HG03095 (cell line): Measurements from ENCODE around the gene ABLIM2.

Experiments used
- ATAC-seq: cut with Tn5 transposase; IDR thresholded peaks from one replicate; pipeline ENCODE4 v1.9.1; 2021; ENCODE audit warnings: moderate library complexity; ENCODE audit not compliant: unreplicated experiment

ABLIM2 gene

DNA sequence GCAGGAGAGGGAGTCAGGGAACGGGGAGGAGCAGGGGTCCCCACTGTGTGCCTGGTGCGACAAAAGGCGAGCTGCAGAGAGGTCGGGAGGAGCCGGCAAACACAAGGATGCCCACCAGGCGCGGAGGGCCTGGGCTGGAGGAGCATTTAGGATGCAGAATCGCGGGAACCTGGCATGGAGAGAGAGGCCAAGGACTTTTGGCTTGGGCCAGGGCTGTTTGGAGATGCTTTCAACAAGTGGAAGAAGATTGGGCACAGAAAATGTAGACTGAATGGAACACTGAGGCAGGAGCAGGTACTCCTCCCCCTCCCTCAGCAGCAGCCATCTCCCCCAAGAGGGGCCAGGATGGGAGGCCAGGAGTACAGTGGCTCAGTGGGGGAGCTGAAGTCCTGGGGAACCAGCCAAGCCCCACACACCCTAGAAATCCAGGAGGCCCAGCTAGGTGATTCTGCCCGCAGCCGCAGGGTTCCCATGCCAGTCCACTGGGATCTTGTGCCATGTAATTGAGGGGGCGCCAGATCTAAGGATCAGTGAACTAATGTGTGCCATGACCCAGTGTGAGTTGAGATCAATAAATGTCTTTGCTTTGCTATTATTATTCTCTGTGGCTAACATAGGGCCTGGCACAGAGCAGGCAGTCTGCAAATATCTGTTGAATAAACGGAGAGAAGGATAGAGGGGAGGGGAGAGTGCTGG, 1.1 kb upstream of the ABLIM2 start:
- no peak for ATAC-seq

DNA sequence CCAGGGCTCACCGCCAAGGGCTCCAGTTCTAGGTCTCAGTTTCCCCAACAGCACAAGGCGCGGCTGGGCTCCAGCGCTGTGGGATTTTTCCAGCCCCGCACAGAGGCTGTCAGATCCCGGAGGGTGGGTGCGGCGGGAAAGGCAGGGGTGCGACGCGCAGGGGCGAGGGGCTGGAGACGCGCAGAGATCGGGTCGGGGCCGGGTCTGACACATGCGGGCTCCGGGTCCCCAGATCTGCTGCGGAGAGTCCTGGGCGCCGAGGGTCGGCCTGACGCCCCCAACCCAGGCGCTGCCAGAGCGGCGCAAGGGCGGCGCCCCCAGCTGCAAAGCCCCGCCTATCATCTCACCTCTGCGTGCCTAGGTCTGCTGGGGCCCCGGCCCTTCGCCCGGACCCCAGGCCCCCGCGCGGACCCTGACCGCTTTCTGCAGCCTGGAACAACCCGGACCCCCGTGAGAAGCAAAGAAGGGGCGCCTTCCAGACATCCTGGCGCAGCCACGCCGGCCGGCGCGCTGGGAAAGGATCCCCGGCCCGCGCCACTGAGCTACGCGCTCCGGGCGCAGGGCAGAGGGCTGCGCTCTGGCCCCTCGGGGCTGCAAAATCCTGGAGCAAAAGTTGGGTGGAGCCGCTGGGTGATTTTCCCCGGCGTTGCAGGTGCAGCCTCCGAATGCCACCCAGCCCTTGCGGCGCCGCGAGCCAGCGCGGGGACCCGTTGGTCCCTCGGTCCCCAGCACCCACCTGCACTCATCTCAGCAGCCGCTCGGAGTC, 486 bp downstream of the ABLIM2 start:
- no peak for ATAC-seq

DNA sequence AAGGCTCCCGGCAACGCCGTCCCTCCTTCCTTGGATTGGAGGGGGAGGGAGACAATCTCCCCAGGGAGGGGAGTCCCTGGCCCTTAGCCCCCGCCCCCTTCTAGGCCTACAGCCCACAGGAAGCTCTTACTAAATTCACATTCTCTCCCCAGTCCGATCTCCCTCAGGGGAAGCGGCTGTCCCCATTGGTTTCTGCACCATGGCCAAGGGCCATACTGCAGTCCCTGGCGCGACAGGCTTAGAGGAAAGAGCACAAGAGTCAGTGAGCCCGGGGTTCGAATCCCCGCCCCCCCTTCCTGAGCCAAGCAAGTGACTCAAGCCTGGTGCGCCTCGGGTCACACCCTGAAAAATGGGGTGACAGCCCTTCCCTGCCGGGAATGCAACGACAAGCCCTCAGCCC, 1.1 kb downstream of the ABLIM2 start:
- no peak for ATAC-seq

DNA sequence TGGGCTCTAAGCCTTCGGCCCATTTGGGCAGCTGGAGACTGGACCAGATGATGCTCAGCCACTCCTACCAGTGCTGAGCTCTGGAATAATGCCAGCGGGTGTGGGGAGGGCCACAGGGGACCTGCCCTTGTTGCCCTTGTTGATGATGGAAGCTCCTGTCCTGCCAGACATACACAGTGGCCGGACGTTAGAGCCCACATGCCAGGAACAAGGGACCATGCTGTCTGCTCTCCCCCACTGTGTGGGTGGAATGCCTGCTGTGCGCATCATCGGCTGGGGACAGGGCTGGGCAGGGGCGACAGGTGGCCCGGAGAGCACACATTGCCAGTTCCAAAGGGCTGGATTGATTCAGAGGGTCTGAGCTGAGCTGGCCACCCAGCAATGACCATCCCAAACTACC, 2.0 kb downstream of the ABLIM2 start:
- no peak for ATAC-seq

DNA sequence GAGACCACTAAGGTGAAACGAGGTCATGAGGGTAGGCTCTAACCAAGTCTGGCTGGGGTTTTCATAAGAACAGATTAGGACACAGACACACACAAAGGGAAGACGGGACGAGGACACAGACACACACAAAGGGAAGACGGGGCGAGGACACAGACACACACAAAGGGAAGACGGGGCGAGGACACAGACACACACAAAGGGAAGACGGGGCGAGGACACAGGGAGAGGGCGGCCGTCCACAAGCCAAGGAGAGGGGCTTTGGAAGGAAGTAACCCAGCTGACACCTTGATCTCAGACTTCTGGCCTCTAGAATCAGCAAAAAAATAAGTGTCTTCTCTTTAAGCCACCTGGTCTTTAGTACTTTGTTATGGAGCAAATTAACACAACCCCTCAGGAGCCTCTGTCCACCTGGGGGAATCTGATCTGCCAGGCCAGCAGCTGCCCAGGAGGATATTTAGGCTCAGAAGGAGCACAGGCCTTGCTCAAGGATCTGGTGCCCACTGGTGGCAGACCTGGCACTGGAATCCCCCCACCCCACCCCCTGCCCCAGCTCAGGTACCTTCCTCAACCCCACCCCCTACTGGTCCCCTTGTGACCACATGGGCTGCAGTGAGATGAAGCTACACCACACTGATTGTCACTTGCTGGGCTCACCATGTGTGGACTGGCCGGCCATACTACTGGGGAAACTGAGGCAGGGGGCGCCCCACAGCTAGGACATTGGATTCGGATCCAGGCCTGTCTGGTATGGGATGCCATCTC, 2.8 kb downstream of the ABLIM2 start:
- ATAC-seq = no peak

DNA sequence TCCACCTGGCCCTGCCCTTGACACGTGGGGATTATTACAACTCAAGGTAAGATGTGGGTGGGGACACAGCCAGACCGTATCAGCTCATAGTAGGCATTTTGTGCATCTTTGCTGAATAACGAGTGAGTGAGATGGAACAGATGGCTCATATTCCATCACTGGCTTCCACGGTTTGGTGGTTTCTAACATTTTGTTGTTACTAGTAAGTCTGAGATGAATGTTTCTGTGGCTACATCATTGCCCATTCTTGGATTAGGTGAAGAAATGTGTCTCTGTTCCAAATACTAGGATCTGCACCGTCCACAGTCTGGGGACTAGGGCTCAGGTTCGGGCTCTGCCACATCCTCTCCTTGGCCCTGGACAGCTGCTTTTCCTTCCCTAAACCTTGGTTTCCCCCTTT, 3.6 kb downstream of the ABLIM2 start:
- no peak for ATAC-seq

DNA sequence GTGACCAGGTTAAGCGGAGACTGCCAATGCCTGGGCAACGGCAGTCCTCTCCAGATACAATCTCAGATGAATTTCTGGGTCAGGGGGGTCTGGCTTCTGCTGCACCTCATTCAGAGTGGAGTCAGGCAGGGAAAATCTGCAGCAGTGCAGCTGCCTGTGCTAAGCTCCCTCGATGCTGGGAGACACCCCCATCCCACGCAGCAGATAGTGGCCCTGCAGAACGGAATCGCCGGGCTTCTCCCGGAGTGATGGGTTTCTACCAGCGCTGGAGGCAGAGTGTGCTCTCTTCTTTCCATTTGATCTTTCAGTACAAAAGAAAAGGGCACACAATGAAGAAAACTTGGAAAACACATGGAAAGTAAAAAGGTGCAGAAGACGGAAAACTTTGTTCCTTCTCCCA, 5.2 kb downstream of the ABLIM2 start:
- no peak for ATAC-seq

DNA sequence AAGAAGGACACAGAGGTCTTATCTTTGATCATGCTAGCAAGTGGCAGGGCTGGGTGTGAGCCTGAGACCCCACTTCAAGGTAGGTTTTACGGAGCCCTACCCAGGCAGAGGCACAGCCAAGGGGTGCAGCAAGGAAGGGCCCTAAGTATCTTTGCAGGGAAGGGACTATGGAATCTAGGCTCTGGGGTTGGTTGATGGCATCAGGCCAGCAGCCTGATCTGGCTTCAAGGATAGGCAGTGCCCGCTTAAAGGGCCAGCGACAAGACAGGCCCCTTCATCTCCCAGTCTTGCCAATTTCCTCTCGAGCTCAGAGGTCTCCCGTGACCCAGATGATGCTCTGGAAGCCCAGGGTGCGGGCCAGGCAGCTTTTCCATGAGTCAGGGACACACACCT, 5.8 kb downstream of the ABLIM2 start:
- ATAC-seq = no peak

DNA sequence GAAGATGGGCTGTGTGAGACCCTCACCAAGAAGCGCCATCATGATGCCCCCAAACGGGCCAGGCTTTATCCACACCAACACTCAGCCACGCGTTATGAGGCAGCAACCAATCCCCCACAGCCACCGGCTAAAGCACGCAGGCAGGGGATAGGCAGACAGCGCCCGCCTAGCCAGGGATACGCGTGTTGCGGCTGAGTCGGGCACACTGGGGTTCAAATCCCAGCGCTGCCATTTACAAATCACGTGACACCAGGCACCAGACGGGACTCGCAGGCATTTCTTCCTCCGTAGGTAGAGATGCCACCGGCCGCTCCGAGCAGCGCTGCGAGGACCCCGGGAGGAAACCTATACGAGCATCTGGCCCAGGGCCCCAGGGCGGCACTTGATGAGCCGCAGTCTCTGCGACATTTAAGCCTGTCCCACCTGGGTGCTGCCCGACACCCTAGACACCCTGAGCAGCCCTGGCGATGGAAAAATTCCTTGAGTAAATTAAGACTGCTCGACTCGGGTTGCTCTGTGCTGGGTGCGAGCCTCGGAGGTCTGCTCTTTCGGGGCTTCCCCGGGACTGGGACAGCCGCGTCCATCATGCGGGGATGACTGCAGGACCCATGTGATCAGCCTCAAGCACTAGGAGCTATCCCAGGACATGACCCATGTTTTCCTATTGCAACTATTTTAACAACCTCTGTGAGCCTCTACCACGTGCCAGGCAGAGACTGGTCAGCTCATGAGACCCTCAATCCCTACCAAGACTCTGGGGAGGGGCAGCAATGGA, 6.3 kb downstream of the ABLIM2 start:
- no peak for ATAC-seq

DNA sequence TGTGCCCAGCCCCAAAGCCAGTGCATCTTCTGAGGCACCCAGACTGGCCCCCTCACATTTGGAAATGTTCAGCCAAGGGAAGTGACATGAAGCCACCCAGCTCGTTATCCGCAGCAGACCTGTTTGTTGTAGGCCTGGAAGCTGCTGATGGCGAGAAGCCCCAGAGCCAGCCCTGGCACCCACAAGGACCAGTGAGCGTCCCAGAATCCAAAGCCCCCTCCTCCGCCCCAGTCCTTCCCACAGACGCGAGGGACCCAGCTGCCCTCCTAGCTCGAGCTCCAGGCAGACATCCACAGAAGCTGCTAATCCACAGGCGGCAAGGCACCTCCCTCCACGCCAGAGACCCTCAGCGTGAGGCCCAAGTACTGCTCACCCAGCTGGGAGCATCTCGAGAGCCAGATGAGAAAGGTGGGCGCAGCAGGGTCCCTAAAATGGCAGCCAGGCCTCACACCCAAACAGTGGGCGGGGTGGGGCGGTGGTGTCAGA, 7.4 kb downstream of the ABLIM2 start:
- ATAC-seq = no peak

DNA sequence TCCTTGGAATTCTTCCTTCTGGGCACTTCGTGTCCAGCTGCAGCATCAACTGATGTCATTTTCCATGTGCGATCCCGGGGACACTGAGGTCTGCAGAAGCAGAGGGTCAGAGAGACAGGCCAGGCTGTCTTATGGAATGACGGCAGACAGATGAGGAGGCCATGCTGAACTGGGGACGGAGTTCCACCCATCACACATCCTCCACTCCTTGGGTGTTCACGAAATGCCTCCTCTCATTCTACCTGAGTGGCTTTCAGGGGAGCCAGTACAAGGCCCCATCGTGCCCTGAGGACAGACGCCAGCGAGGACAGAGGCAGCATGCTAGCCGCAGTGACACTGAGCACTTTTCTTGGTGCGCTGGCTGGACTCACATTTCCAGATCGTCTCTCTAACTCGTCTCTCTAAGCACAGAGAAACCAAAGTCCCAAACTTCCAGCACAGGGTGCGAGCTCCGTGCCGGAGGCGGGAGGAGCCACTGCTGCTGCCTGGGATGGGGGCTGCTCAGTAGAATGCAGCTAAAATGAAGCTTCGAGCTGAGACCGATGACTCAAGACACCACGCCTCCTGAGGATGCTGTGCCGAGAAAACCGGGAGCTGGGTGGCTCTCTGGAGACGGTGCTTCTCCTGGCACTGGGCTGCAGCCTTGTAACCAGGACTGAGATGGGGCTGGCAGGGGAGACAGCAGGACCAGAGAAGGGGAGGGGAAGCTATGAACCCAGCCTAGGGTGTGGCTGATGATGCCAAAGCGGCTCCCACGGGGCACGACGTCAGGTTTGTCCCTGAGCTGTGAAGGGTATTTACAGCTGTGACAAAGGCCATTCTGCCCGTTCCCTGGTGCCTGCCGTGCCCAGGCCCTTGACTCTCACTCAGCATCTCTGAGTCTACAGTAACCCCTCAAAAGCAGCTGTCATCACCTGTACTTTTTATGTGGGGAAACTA, 8.2 kb downstream of the ABLIM2 start:
- no peak for ATAC-seq

DNA sequence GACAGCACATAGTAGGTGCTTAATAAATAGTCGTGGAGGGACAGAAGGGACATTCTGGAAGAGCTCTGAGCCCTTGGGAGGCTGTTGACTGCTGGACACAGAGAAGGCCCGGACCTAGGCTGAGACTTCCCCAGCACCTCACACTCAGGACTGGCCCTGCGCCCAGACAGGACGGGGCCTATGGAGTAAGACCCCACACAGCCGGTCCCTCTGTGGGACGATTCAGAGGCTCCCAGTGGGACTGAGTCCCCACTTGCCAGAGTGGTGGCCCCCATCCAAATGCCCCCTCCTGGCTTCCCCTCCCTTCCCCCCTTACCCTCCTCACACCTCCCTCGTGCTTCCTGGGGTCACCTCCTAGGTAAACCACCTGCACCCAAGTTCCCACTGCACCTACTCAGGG, 8.9 kb downstream of the ABLIM2 start:
- ATAC-seq = no peak

DNA sequence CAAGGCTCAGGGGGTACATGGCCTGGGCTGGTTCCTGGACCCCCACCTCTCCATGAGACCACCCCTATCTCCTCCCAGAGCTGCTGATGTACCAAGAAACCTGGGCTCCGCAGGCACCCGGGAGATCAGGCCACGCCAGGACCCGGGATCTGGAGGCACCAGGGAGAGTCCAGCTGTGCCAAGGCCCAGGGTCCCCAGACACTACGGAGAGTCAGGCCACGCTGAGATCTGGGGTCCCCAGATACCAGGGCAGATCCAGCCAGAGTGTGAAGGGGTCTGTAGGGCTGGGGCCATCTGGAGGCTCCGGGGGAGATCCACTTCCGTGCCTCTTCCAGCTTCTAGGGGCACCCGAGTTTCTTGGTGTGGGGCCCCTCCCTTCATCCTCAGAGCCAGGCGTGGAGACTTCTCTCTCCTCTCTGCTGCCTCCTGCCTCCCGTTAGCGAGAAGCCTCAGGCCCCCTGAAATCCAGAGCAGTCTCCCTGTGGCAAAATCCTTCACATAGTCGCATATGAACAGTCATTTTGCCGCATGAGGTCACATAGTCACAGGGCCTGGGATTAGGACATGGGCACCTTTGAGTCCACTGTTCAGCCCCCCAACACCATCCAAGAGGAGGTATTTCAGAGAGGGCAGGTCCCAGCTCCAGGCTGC, 9.7 kb downstream of the ABLIM2 start:
- no peak for ATAC-seq

DNA sequence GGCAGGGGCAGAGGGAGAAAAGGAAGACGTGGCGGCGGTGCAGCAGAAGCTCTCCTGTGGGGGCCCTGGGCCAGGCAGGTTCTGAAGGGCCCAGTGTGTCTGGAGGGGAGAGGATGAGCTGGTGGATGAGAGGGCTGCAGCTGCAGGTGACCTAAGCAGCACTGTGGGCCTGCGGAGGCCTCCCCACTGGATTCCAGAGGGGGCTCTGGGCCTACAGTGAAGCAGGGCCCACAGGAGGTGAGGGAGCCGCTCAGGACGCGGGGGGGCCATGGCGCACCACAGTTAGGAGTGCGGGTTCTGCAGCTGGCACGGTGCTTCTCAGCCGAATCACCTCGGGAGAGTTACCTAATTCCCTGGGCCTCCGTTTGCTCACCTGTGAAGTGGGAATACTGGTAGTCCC, 10.5 kb downstream of the ABLIM2 start:
- no peak for ATAC-seq

DNA sequence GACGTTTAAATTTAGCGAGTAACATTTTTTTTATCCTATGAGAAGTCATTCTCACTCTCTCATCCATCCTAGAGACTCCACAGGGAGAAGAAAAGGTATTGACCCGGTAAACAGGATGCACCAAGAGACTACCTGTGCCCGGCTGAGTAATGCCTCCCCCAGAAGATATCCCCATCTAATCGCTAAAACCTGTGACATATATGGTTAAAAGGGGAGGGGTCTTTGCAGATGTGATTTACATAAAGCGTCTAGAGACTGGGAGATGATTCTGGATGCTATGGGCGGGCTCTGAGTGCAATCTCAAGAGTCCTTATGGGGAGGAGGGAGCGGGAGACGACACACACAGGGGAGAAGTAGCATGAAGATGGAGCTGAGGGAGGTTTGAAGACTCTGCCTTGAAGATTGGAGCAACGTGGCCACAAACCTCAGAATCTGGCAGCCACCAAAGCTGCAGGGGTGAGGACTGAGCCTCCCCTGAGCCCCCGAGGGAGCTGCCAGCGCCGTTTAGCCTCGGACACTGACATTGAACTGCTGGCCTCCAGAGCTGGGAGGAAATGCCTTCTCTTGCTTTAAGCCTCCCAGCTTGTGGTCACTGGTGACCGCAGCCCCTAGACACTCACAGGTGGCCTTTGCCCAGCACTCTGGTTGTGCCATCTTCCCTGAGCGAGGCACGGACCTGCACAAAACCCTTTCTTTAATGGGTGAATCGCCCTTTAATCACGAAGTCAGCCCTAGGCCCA, 11.2 kb downstream of the ABLIM2 start:
- ATAC-seq = no peak

DNA sequence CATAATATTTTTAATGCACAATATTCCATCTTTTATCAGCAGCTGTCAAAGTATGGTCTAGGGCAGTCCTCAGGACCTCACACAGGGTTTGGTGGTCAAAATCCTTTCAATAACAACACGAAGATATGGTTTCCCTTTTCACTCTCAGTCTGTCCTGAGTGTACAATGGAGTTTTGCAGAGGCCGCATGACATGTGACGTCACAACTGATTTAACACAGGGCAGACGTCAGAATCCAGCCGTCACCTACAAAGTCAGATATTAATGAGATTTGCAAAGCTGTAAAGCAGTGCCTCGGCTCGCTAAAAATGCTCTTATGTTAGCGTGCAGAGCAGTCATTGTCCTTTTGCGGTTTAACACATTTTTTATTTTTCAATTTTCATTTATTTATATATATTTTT, 12.5 kb downstream of the ABLIM2 start:
- ATAC-seq = no peak

DNA sequence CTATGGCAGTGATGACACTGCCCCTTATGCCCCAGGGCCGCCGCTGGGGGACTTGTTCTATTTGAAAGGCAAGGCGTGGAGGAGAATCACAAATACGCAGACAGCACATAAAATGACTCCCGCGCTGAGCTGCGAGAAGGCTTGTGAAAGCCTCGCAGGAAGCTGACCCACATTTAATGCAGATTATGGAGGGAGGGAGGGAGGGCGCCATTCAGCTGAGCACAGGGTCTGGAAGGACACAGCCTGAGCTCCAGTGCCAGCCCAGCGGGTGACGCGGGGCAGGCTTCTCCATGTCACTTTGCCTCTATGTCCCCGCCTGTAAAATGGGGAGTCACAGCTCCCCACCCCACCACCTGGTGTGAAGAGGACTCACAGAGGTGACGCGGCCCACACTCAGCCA, 14.3 kb downstream of the ABLIM2 start:
- ATAC-seq = no peak

DNA sequence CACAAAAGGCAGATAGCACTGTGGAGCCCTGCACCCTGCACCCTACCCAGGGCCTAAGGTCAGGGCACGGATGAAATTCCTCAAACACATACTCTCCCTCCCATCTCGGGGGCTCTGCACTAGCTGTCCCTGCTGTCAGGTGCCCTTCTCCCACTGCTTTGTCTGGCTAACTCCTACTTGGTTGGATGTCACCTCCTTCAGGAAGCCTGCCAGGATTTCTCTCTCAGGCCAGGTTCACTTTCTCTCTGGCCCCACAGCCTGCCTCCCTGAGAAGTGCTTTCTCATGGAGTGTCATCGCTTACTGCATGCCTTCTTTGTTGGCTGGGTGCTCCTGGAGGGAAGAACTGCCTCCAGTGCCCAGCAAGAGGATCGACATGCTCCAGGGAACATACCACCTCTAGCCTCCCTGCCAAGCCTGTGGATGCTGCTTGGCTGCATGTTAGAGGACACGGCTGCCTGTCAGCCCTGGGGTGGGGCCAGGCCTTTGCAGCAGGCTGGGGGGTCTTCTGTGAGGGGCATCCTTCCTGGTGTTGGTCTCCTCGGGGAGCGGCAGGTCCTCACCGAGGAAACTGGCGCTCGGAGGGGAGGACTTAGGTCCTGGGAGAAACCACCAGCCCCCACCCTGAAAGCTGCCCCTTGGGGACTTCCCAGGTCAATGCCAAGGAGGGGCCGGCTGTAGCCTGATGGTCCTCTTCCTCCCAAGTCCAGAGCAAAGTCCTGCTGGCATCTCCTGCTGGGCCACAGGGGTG, 15.0 kb downstream of the ABLIM2 start:
- ATAC-seq = no peak
